GM19043 (cell line): ENCODE results near the gene ENOX1.

Experiments
- ATAC-seq: cut with Tn5 transposase; IDR thresholded peaks from one replicate; pipeline ENCODE4 v1.9.1; 2021; ENCODE audit warnings: low read depth; ENCODE audit not compliant: unreplicated experiment

ENOX1 gene

GRCh38 chr13:43299374-43299773, 487.4 kb downstream of the ENOX1 start:
- no peak for ATAC-seq

GRCh38 chr13:43298816-43299215, 488.0 kb downstream of the ENOX1 start:
- ATAC-seq, result no peak

GRCh38 chr13:43297967-43298678, 488.6 kb downstream of the ENOX1 start:
- ATAC-seq, result no peak

GRCh38 chr13:43295825-43296564, 490.8 kb downstream of the ENOX1 start:
- no peak for ATAC-seq

GRCh38 chr13:43295321-43295720, 491.5 kb downstream of the ENOX1 start:
- no peak for ATAC-seq

DNA sequence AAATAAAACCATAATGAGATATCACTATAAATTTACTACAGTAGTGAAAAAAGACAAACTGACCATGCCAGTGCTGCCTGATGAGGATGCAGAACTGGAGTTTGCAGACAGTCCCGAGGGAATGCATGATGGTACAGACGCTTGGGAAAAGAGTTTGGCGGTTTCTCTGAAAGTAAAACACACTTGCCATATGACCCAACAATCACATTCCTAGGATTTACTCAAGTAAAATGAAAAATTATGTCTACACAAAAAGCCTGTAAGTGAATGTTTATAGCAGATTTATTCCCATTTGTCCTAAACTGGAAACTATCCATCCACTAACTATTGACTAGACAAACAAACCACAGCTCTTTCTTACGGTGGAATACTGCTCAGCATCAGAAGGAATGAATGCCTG, 492.4 kb downstream of the ENOX1 start:
- no peak for ATAC-seq

DNA sequence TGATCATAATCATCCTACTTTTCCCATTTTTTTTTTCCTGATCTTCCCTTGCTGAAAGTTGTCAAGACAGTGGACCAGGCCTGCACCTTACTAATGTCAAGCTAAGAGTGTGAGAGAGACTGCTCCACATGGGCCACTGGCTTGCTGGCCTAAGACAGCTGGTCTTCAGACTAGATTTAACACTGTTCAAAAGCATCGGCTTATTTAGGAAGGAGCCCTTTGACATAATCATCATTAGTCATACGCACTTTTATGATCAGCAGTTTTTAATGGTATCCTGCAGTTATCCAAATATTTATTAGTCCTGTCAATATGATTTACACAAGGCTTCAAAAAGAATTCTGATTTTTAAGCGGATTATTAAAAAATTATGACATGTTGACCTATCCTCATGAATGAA, 492.8 kb downstream of the ENOX1 start:
- ATAC-seq, result no peak

DNA sequence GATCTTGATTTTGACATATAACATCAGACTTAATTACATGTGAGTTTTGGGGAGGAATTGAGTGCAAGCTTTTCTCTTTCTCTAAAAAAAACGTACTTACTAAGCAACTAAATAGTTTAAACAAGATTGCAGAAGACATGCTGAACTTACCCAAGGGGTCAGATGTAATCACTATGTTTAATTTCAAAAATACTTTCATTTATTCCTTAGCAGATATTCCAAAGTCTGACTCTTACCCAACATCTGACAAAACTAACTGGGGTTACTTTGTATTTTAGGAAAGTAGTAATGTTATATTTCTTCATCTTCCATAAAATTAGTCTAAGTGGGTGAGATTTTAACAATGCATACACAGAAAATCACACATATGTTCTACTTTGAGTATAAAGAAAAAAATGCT, 493.2 kb downstream of the ENOX1 start:
- ATAC-seq, result no peak

DNA sequence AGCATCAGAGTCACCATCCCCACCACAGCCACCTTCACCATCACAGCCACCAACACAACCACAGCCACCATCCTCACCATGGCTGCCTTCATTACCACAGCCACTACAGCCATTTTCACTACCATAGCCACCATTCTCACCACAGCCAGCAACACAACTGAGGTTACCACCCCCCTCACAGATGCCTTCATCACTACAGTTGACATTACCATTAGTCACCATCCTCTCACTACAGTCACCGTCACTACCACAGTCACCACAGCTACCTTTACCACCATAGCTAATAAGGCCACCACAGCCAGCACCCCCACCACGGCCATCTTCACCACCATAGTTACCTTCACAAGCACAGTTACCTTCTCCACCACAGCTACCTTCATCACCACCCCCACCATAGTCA, 493.8 kb downstream of the ENOX1 start:
- ATAC-seq, result no peak

GRCh38 chr13:43291287-43292060, 495.3 kb downstream of the ENOX1 start:
- no peak for ATAC-seq

DNA sequence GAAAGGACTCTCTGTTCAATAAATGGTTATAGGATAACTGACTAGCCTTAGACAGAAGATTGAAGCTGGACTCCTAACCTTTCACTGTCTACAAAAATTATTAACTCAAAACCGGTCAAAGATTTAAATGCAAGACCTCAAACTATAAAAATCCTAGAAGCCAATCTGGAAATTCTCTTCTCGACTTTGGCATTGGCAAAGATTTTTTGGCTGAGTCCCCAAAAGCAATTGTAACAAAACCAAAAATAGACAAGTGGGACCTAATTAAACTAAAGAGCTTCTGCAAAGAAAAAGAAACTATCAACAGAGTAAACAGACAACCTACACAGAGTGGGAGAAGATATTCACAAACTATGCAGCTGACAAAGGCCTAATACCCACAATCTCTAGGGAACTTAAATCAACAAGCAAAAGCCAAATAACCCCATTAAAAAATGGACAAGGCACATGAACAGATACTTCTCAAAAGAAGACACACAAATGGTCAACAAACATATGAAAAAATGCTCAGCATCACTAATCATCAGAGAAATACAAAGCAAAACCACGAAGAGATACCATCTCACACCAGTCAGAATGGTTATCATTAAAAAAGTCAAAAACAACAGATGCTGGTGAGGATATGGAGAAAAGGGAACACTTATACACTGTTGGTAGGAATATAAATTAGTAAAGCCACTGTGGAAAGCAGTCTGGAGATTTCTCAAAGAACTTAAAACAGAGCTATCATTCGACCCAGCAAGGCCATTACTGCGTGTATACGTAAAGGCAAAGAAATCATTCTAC, 497.1 kb downstream of the ENOX1 start:
- ATAC-seq, result no peak

GRCh38 chr13:43286751-43287150, 500.0 kb downstream of the ENOX1 start:
- ATAC-seq, result no peak

DNA sequence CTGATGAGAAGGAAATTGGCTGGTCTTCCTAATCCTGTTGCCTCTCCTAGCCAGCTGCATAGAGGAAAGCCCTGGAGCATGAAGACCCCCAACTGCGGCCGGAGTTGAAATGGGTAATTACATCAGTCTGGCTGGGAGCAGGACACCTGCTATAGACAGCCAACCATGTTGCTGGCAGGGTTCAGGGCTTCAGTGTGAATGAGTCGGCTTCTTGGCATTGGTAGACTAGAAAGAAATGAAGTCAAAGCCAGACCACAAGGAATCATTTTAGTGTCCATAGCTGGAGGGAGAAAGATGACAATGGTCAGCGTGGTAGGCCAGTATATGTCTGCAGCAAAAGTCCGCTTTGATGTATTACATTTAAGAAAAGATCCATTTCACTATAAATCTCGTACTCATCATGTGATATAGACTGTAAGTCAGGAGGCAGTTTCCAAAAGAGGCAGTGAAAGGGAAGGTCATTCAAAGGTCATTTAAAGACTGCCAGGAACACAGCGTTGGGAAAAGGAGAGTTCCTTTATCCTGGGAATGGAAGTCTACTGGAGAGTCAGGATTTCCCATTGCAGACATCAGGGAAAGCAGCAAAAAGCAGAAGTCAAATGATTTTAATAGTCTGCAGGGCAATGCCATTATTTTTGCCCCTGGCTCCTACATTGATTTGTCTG, 500.7 kb downstream of the ENOX1 start:
- ATAC-seq, result no peak

DNA sequence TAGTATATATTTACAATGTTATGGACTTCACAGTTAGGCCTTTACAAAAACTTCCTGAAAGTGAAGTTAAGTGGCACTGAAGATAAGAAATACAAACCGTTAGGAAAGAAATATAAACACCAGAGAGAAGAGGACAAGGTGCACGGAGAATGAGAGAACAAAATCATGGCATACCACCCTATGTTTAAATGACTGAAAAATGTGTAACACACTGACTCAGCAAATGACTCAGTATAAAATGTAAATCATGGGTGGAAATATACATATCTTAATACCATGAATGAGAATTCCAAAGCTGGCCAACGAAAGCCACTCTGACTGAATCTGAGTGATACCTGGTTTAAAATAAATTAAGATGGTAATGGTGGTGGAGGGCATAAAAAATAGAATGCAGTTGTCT, 502.6 kb downstream of the ENOX1 start:
- no peak for ATAC-seq

DNA sequence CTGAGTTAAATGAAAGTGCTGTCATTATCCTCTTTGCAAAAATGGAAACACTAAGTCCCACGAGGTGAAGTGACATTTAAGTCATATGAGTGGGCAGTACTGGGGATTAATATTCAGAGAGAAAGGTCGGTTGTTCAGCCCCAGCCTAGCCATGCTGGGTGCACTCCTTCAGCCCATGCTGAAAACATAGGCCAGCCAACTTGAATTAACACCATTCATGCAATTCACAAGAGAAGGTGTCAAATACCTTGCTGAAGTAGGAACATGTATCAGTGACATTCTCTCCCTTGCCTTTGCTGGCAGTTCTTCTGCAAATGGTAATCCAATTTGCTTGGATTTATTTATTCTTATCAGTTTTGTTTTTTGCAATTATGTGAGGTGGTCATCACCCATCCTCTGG, 507.1 kb downstream of the ENOX1 start:
- ATAC-seq, result no peak

GRCh38 chr13:43278127-43278526, 508.6 kb downstream of the ENOX1 start:
- ATAC-seq, result no peak

GRCh38 chr13:43277142-43277541, 509.6 kb downstream of the ENOX1 start:
- ATAC-seq, result no peak

GRCh38 chr13:43274881-43275280, 511.9 kb downstream of the ENOX1 start:
- ATAC-seq, result no peak

DNA sequence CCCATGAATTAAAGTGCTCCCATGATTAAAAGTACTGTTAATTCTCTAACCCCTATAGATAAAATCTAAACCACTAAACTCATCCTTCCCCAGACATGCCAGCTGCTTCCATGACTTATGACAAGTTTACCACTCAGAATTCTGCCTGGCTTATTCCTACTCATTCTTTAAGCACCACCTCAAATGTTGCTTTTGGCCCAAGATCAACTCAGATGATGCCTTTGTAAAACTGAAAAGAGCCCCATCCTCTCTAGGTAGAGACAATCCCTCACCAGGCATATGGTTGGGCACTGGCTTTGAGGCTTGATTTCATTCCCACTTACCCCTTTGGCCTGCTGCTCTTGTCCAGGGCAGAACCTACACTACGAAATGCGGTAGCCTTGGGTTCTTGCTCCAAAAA, 513.4 kb downstream of the ENOX1 start:
- ATAC-seq, result no peak

DNA sequence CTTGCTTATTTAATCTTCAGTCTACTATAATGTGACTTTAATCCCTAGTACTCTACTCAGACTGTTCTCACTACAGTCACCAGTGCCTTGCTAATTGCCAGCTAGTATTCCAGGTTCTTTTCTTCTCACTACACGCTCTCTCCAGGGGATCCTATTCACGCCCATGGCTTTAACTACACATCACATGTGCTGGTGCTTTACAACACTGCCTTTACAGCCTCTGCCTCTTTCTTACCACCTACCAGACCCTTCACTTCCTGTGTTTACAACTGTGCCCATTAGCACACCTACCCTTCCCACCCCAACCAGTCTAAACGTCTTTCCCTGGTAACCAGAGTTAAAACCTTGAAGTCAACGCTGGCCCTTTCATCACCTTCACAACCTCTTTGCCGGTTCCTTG, 513.9 kb downstream of the ENOX1 start:
- ATAC-seq, result no peak
